Activated T-helper 2 cell treated with anti-CD3 and anti-CD28 coated beads, Interferon-gamma antibody, Interleukin-2, Interleukin-4, amounts not matched to agents 10 μg/mL and 5 μg/mL and 100 μg/mL, durations not matched to agents 14 hours and 24 hours and 36 hours (primary cell): ENCODE data around the gene SDC3. TPM values are rescaled to one million over a fixed set of nuclear protein-coding genes. Genes with fewer than 3 reads are reported as not detected.

Experiments used
- DNase-seq: peaks from one replicate; pipeline ENCODE4 v3.0.0; 2021; ENCODE audit warnings: low spot score
- H3K27ac Mint-ChIP-seq: one replicate; pipeline ENCODE4 v1.8.0; 2021; ENCODE audit warnings: mixed read lengths
- H3K27me3 Mint-ChIP-seq: one replicate; pipeline ENCODE4 v1.8.0; 2021; ENCODE audit warnings: low read depth, mixed read lengths
- H3K36me3 Mint-ChIP-seq: one replicate; pipeline ENCODE4 v1.8.0; 2021; ENCODE audit warnings: low read depth, mixed read lengths
- H3K4me1 Mint-ChIP-seq: one replicate; pipeline ENCODE4 v1.8.0; 2021; ENCODE audit warnings: low read depth, mixed read lengths
- H3K4me3 Mint-ChIP-seq: one replicate; pipeline ENCODE4 v1.8.0; 2021; ENCODE audit warnings: low read depth, mild to moderate bottlenecking, moderate library complexity, mixed read lengths
- H3K9me3 Mint-ChIP-seq: one replicate; pipeline ENCODE4 v1.8.0; 2021; ENCODE audit warnings: mixed read lengths
- intact Hi-C: fragments of 100-400 bp; cut with micrococcal nuclease; formaldehyde crosslinking; loops from one replicate; pipeline ENCODE4 v1.15.1; 2023
- total RNA-seq: library from RNA; stranded (reverse); gene quantifications from 2 replicates; pipeline ENCODE4 v1.2.3, GENCODE V29; 2022

The SDC3 gene
- total RNA-seq, 1 donor from 2014 or later: 0.46 TPM

DNA sequence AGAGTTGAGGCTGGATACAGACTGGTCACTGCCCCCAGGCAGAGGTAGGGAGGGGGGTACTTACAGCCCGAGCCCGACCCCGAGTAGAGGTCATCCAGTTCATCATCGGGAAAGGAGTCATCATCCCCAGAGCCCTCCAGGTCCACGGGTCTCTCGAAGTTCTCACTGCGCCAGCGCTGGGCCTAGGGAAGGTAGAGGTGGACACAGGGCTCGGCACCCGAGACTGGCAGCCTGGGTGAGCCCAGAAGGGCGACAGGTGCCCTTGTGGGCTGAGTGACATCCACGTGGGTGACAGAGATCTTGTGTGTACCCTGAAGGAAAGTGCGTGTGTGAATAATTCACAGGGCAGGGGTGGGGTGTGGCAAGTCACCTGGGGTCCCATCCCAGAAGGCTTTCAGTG is 30.0 kb downstream of the SDC3 start:
- no peak overlapping the region for H3K27ac Mint-ChIP-seq
- H3K27me3 Mint-ChIP-seq: peaks cover 14% of the 10 kb centered on the region
- intact Hi-C loops: no loop called here
- H3K4me3 Mint-ChIP-seq: no peak overlapping the region
- no peaks in the 10 kb centered on the region for H3K4me1 Mint-ChIP-seq
- H3K36me3 Mint-ChIP-seq: no peaks in the 10 kb centered on the region
- no peak for DNase-seq
- no peaks in the 10 kb centered on the region for H3K9me3 Mint-ChIP-seq

DNA sequence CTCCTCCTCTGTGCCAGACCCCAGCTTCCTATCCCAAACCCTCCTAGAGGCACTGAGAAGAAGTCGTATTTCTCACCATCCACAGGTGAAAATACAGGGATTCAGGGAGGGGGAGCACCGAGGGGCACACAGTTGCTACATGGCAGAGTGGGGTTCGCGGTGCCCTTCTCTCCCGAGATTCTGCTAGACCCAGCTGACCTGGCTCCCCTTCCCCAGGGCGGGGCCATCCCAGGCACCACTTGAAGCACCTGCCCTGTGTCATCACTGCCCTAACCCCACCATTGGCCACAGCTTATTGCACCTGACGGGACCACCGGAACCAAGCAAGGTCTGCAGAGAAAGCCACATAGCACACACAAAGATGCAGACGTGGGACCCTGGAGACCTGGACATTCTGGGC is 30.5 kb downstream of the SDC3 start:
- peaks cover 15% of the 10 kb centered on the region for H3K27me3 Mint-ChIP-seq
- H3K9me3 Mint-ChIP-seq: no peaks in the 10 kb centered on the region
- no peak overlapping the region for H3K27ac Mint-ChIP-seq
- H3K36me3 Mint-ChIP-seq: no peaks in the 10 kb centered on the region
- DNase-seq: no peak
- H3K4me1 Mint-ChIP-seq: no peaks in the 10 kb centered on the region
- intact Hi-C loops: no loop called here
- H3K4me3 Mint-ChIP-seq: no peak overlapping the region

DNA sequence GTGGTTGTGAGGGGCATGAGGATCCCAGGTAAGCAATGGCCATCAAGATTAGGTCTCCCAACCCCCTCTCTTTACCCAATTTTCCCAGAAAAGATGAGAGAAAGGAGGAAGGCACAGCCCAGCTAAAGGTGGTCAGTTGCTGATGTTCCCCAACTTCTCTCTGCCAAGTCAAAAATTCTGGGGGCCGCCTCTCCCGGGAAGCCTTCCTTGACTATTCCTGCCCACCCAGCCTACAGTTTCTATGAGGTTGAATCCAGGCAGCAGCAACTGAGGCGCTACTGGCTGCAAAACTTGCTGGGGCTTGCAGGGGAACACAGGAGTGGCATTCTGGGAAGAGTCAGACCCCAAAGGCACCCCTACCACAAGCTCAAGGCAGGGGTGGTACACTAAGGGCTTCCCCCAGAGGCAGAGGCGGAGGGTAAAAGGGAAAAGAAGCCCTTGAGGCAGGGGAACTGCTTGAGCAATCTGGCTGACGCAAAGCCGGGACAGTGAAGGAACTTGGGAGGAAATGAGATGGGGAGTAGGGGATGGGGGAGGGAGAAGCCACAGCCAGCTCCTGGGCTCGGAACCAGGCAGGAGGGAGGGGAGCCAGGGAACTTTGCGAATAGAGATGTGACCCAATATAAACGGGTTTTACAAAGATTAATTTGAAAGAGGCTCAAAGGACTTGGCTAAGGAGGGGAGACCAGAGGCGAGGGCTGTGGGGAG is 31.2 kb downstream of the SDC3 start:
- no peak overlapping the region for H3K4me3 Mint-ChIP-seq
- intact Hi-C loops: no loop called here
- no peak for DNase-seq
- no peaks in the 10 kb centered on the region for H3K9me3 Mint-ChIP-seq
- no peak overlapping the region for H3K27ac Mint-ChIP-seq
- H3K4me1 Mint-ChIP-seq: no peaks in the 10 kb centered on the region
- H3K27me3 Mint-ChIP-seq: peaks cover 15% of the 10 kb centered on the region
- no peaks in the 10 kb centered on the region for H3K36me3 Mint-ChIP-seq

DNA sequence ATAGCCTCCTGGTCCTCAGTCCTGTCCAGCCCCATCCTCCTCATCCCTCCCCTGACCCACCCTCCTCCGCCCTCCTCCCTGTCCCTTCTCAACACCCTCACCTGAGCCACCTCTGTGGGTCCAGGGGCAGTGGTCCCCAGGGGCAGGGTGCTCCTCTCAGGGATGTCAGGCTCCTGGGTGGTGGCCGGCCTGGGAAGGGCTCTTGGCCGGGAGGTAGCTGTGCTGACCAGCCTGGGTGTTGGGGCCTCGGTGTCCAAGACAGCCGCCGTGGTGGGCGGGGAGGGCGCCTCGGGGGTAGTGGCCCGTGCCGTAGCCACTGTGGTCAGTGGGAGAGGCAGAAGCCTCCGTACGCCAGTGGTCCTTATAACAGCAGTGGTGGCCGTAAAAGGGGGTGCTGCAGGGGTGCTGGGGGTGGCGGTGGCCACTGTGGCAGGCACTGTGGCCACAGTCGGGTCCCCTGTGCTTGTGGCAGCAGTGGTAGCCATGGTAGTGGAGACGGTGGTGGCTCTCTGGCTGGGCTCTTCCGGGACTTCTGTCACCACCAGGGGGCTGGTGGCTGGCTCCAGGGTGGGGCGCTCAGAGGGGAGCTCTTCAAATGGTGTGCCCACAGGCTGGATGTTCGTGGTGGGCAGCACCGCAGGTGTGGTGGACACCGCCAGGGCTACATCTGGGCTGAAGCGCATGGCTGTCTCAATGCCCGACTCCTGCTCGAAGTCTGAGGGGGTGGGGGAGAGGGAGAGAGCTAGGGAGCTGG is 31.9 kb downstream of the SDC3 start:
- no peaks in the 10 kb centered on the region for H3K4me1 Mint-ChIP-seq
- H3K9me3 Mint-ChIP-seq: no peaks in the 10 kb centered on the region
- intact Hi-C loops: no loop called here
- H3K4me3 Mint-ChIP-seq: no peak overlapping the region
- no peak for DNase-seq
- peaks cover 15% of the 10 kb centered on the region for H3K27me3 Mint-ChIP-seq
- H3K36me3 Mint-ChIP-seq: no peaks in the 10 kb centered on the region
- no peak overlapping the region for H3K27ac Mint-ChIP-seq

DNA sequence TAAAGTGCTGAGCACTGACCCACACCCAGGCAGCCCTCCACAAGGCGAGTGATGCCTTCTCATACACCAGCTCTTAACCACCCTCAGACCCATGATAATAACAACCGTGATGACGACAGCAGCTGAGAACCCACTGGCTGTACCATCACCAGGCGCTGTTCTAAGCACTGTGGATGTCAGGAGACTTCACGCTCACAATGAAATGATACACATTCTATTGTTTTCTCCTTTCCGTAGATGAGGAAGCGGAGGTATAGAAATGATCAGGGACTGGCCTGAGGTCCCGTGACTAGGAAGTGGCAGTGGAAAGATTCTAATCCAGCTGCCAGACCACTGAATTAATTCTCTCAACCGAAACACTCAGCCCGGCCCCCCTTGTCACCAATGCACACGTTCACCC is 32.6 kb downstream of the SDC3 start:
- intact Hi-C loops: no loop called here
- no peaks in the 10 kb centered on the region for H3K4me1 Mint-ChIP-seq
- H3K27ac Mint-ChIP-seq: no peak overlapping the region
- H3K27me3 Mint-ChIP-seq: peaks cover 12% of the 10 kb centered on the region
- DNase-seq: no peak
- no peak overlapping the region for H3K4me3 Mint-ChIP-seq
- H3K9me3 Mint-ChIP-seq: no peaks in the 10 kb centered on the region
- H3K36me3 Mint-ChIP-seq: no peaks in the 10 kb centered on the region

DNA sequence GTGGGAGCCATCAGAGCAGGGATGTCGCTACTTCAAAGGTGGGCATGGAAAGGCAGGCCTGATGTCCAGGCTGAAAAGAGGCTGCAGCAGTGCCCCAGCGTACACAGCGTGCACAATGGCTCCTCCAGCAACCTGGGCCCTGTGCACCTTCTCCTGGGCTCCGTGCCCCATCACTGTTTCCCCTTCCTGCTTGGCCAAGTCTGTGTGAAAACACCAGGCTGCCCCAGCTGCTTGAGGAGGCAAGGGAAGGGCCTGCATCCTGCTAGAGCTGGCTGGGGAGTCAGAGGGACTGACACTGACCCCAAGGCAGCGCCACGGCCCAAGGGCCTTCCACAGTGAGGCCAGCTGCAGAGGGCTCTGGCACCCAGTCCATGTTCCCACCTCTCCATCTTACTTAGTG is 33.4 kb downstream of the SDC3 start:
- Mint-ChIP-seq H3K9me3 (no peaks in the 10 kb centered on the region), H3K4me1 (no peaks in the 10 kb centered on the region), H3K27ac (no peak overlapping the region), H3K4me3 (no peak overlapping the region), H3K36me3 (no peaks in the 10 kb centered on the region), H3K27me3 (peaks cover 11% of the 10 kb centered on the region)
- no peak for DNase-seq
- intact Hi-C loops: no loop called here

DNA sequence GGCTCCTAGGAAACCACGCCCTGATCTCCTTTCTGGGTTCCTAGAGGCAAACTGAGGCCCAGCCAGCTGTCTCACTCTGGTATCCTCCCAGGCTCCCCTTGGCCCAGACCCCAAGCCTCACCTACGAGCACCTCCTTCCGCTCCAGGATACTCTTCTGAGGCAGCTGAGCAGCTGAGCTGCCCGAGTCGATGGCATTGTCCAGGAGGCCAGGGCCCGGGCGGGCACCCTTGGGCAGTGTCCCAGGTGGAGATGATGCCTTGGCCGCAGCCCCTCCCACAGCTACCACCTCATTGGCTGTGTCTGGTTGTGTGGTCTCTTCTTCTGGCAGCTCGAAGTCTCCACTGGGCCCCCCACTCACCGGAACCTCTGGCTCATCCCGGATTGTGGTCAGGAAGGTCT is 34.4 kb downstream of the SDC3 start:
- DNase-seq: no peak
- H3K27ac Mint-ChIP-seq: no peak overlapping the region
- H3K9me3 Mint-ChIP-seq: no peaks in the 10 kb centered on the region
- peaks cover 12% of the 10 kb centered on the region for H3K27me3 Mint-ChIP-seq
- H3K36me3 Mint-ChIP-seq: no peaks in the 10 kb centered on the region
- intact Hi-C loops: no loop called here
- H3K4me1 Mint-ChIP-seq: peaks cover 2% of the 10 kb centered on the region
- H3K4me3 Mint-ChIP-seq: no peak overlapping the region

DNA sequence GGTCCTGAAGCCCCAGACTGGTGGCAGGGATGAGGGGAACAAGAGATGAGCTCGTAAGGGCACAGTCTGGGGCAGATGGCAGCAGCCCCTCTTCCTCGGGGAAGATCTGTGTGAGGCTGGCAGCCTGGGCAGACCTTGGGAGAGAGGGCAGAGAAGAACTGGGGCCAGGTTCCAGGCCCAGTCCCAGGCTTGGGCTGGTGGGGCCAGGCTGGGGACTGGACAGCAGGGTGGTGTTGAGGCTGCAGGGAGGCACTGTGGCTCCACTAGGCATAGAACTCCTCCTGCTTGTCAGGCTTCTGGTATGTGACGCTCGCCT is 35.7 kb downstream of the SDC3 start:
- Mint-ChIP-seq H3K27me3 (peaks cover 9% of the 10 kb centered on the region), H3K4me3 (no peak overlapping the region), H3K4me1 (peaks cover 4% of the 10 kb centered on the region), H3K27ac (no peak overlapping the region), H3K9me3 (no peaks in the 10 kb centered on the region), H3K36me3 (no peaks in the 10 kb centered on the region)
- no peak for DNase-seq
- intact Hi-C loops: no loop called here

DNA sequence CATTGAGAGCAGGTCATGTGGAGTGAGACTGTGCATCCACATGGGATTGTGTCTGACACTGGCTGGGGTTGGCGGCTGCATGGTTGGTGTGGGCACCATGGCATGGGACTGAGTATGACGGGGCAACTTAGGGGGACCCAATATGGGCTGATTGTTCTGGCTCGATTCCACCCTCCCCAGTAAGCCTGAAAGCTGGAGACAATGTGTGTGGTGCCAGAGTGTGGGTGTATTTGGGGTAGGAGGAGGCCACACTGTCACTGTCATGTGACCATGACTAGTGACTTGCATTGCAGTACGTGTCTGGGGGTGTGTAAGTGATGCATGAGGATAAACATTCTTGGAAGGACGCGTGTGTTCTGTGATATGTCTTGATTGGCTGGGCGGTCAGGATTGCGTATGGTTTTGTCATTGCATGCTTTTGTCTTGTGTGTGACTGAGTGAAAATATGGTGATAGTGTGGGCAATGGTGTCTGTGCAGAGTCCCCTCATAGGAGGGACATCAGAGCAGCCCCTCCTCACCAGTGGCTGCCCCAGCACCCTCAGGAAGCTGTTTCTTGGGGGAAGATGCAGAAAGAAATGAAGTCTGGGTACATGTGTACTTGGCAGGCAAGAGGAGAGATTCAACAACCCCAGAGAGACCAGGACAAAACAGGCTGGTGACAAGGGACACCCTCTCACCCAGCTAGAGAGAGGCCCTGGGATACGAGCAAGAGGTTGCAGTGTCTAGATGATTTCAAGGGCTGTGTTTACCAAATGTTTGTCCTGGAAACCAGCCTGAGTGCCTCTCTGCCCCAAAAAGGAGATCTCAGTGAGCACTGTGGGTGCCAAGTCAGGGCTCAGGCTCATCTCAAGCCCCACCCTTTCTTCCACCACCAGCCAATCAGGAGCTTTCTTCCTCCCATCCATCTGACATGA is 36.3 kb downstream of the SDC3 start:
- H3K27ac Mint-ChIP-seq: no peak overlapping the region
- intact Hi-C loops: no loop called here
- H3K27me3 Mint-ChIP-seq: peaks cover 8% of the 10 kb centered on the region
- H3K9me3 Mint-ChIP-seq: no peaks in the 10 kb centered on the region
- DNase-seq: no peak
- no peaks in the 10 kb centered on the region for H3K36me3 Mint-ChIP-seq
- peaks cover 4% of the 10 kb centered on the region for H3K4me1 Mint-ChIP-seq
- no peak overlapping the region for H3K4me3 Mint-ChIP-seq

DNA sequence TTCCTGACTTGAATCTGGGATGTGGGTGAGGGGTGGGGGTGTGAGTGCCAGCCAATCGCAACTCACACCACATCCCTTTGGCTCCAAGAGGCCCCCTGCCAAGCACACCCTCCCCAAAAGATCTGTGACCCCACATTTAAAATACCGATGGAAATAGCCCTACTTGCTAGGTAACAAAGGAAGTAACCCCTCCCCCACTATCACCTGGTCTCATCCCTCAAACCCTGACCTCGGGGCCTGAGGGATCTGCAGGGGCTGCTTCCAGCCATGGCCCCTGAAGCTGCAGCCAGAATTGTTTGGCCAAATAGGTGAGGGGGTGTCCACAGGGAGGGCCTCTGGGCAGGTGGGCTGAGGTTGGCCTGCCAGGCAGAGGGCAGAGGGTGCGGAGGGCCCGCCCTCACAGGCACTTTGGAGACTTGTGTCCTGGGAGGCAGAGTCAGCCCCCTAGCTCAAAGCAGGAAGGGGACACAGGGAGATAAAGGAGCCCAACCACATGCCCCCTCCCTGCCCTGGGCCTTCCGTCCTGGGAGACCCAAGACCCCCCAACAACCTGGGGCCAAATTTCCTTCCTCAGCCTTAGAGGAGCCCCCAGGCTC is 37.2 kb downstream of the SDC3 start:
- Mint-ChIP-seq H3K27ac (no peak overlapping the region), H3K27me3 (peaks cover 14% of the 10 kb centered on the region), H3K36me3 (no peaks in the 10 kb centered on the region), H3K4me3 (no peak overlapping the region), H3K4me1 (peaks cover 4% of the 10 kb centered on the region), H3K9me3 (no peaks in the 10 kb centered on the region)
- intact Hi-C loops: no loop called here
- no peak for DNase-seq

DNA sequence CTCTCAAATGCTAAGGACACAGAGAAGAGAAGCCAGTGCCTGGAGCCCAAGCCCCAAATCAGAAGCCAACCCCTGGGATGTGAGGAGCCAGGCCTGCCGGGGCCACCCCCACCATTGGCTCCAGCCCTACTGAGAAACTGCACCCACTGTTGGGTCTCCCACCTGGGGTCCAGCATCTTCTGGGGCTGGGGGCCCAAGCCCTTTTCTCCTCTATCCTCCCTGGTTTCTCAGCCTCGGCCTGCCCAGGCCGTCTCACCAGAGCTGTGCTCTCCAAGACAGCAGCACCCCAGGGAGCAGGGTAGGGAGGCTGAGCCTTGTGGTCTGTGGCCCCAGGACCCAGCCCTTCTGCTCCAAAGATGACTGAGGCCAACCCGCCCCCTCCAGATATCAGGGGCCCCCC is 37.9 kb downstream of the SDC3 start:
- Mint-ChIP-seq H3K27ac (no peak overlapping the region), H3K9me3 (no peaks in the 10 kb centered on the region), H3K27me3 (peaks cover 16% of the 10 kb centered on the region), H3K4me3 (no peak overlapping the region), H3K36me3 (no peaks in the 10 kb centered on the region), H3K4me1 (peaks cover 4% of the 10 kb centered on the region)
- DNase-seq: no peak
- intact Hi-C loops: no loop called here

DNA sequence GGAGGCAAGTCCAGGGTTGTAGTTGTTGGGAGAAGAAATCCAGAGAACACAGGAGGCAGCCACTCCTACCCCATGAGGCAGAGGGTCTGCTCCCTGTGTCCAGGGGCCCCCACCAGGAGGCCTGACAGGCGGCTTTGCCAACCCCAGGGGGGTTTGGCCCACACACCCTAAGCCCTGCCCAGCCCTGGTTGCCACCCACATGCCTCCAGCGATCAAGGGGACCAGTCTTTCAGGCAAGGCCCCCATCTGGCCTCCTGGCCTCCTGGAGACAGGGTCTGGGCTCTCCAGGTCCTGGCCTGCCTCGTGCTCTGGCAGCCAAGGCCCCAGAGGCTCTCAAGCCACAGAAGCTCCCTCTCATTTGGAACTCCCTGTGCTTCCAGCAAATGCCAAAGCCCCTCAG is 38.5 kb downstream of the SDC3 start:
- Mint-ChIP-seq H3K4me1 (peaks cover 4% of the 10 kb centered on the region), H3K27me3 (peaks cover 16% of the 10 kb centered on the region), H3K36me3 (no peaks in the 10 kb centered on the region), H3K9me3 (no peaks in the 10 kb centered on the region), H3K27ac (no peak overlapping the region), H3K4me3 (no peak overlapping the region)
- DNase-seq: no peak
- intact Hi-C loops: no loop called here
